GM19025 (cell line): ENCODE measurements around the gene C12orf57.
A peak's percentile ranks its signal among the peaks of the same experiment; 100 is the strongest.

Experiments
- ATAC-seq: cut with Tn5 transposase; IDR thresholded peaks from one replicate; pipeline ENCODE4 v1.9.1; 2021; ENCODE audit warnings: mild to moderate bottlenecking, low read depth, moderate library complexity; ENCODE audit not compliant: unreplicated experiment

The C12orf57 gene

GRCh38 chr12:6952121-6952862 lies 8.5 kb downstream of the C12orf57 start:
- no peak for ATAC-seq

- no peak for ATAC-seq
Observed at GRCh38 chr12:6952863-6953441, 9.1 kb downstream of the C12orf57 start.

GRCh38 chr12:6953442-6954315 lies 9.9 kb downstream of the C12orf57 start:
- peak; percentile 39 for ATAC-seq

- no peak for ATAC-seq
Observed at GRCh38 chr12:6954316-6955107, 10.7 kb downstream of the C12orf57 start.

- ATAC-seq, result no peak
Observed at GRCh38 chr12:6955108-6956020, 11.5 kb downstream of the C12orf57 start.

GRCh38 chr12:6956021-6956727 lies 12.4 kb downstream of the C12orf57 start:
- ATAC-seq, result no peak

- no peak for ATAC-seq
Observed at GRCh38 chr12:6957151-6957701, 13.4 kb downstream of the C12orf57 start.

- no peak for ATAC-seq
Observed at GRCh38 chr12:6957741-6958608, 14.2 kb downstream of the C12orf57 start.

GRCh38 chr12:6958609-6959057 lies 14.8 kb downstream of the C12orf57 start:
- ATAC-seq, result no peak

- peak; percentile 44 for ATAC-seq
Observed at GRCh38 chr12:6959058-6959804, 15.4 kb downstream of the C12orf57 start.

GRCh38 chr12:6959805-6960592 lies 16.2 kb downstream of the C12orf57 start:
- no peak for ATAC-seq

GRCh38 chr12:6960593-6961277 lies 16.9 kb downstream of the C12orf57 start:
- no peak for ATAC-seq

- no peak for ATAC-seq
Observed at GRCh38 chr12:6961278-6961694, 17.5 kb downstream of the C12orf57 start.

GRCh38 chr12:6961695-6962284 lies 18.0 kb downstream of the C12orf57 start:
- ATAC-seq, result no peak
